G401.6 (cell line): ENCODE results near the gene CAST.
"Not testable (repeated sequence)": the region's sequence is repeated elsewhere in the genome, so short reads cannot be mapped to it uniquely, and the experiment has no call there.

ENCODE experiments used
- FAIRE-seq: peaks from 2 replicates; lab custom pipeline; 2012; peaks lifted over from hg19 to GRCh38; lab: Jason Lieb, UNC

The CAST gene

DNA sequence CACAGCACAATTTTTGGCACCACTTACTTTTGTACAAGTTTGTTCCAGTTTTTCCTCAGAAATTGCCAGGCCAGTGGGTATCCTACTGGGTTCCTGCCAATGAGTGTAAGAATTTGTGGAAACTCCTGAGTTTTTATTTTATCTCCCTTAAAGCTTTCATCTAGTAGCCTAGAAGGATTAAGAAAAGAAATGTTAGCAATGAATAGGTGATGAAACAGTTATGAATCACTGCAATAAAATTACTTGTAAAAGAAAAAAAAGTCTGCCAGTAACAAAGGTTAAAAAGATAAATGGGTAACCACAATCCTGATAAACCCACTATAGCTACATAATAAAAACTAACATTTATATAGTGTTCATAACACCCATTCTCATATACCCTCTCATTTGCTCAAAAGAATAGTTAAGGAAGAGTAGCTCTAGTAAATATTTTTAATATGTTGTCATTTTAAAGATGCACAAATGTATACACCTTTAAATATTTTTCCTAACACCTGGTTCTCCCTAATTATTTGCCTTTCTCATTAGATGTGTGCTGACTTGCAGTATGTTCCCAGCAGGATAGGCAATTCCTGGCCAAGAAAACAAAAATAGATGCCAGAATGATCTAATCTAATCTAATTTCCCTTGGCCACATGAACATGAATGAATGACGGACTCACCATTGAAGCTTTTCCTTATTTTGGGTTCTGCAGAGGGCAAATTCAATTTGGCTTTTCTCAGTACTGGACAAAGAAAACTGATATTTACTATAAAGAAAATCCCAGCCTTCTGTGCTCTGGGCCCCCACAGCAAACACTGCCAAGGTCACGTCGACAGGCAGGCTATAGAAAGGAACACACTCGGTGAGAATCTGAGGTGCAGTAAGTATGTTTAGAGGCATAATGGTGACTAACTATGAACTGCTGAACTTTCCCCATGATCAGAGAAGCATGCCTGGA, 119.1 kb downstream of the CAST start:
- peak; percentile 34 for FAIRE-seq

DNA sequence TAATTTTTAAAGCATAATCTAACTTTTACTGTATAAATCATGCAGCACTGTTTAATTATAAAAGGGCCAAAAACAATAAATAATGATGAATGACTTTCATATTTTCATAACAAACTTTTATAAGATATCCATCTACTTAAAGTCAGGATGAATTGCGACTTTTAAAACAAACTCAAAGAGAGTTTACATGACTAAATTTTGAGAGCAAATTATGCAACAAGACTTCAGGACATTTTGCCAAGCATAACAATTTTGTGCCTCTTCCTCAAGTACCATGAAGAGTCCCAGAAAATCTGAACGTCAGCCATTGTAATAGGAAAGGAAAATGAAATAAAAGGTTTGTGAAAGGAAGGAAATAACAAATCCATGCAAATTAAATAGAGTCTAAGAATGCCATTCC, 121.2 kb downstream of the CAST start:
- FAIRE-seq: no peak

DNA sequence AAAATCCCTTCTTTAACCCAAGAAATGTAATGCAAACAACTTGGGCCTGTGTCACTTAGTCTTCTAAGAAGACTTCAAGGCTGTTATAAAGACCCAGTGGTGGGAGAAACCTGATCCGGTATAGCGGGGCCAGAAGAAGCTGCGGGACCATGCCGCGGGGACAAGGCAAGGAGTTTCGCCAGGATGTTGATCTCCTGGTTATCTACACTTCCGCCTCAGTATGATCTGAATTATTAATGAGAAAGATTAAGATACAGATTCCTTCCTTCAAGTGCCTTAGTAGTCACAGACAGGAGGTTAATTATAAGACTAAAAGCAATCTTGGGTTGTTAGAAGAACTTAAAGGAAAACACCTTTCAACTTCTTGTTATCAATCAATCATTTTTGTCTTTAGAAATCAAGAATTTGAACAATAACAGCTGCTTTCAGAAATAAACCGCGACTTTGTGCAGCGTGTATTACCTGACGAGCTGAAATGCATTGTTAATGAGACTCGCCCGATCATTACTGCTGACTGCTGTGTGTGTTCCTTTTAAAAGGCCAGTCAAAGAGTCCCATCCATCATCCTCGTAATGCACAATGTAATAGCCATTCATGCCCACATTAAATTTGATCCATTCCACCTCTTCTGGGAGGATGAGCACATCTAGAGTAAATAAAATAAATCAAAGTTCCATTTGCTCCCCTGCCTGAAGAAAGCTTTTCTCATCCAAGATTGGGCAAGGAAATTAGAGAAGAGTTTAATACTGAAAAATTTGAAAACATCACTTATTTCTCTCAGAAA, 123.3 kb downstream of the CAST start:
- no peak for FAIRE-seq

DNA sequence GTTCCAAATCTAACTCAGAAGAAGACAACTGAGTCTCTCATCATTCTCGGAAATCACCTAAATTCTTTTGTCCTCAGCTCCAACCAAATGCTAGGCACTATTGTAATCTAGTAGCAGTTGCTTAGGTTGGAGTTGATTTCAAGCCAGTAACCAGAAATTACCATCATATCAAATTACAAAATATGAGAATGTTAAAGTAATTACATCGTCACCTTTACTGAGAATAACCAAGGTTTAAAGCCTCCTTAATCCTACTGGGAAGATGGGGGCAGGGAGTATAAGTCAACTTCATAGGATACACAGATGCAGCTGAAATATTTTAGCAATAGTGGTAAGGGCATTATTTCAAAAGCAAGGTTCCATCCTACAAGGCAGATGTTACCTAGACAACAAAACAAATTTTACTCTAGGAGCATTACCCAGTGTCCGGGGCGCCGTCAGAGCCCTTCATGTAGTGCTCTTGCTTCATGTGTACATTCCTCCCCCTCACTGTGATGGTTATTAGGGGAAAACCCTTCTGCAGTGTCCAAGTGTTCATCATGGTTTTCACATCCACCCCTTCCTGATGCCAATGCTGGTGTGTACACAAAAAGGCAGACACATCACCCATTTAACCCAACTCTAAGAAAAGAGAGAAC, 126.1 kb downstream of the CAST start:
- FAIRE-seq: no peak

DNA sequence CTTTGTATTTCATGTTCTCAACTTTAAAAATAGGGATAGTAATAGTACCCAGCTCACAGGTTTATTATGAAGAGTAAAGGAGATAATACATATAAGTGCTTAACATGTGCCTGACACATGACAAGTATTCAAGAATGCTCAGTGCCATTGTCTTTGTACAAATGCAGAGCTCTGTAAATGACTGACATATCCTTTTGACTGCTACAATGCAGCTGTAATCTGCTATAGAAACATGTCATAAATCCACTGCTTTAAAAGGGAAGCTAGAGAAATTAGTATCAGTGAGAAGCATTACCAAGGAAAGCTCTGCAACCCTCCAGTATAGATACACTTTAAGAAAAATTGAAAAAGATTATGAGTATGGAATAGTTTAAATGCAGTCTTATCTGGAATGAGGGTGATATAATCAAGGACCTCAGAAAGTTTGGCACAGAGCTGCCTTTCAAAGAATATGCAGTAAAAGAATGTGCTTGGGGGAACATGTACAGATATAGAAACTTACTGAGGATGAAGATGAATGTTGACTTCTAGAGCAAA, 127.7 kb downstream of the CAST start:
- FAIRE-seq: no peak

DNA sequence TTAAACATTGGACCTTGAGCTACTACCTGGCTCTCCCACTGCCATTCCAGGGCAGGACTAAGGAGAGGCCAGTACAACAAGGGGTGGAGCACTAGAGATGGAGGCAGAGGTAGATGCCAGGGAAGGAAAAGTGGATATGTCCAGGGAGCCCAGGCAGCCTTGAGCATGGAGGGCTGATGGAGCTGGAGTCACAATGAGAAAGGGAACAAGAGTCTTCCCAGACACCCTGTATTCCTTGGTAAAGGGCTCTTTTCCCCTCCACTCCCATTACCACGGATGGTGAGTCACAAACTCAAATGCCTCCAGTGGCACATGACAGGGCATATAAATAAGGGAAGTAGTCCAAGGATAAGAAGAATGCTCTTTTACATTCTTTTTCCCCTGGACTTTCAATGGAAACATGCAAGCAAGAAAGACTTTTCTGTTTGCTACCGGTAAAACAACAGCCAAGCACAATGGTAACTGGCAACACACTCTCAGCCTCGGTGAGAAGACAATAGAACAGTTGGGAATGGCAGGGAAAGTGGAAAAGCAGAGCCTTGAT, 128.9 kb downstream of the CAST start:
- no peak for FAIRE-seq

DNA sequence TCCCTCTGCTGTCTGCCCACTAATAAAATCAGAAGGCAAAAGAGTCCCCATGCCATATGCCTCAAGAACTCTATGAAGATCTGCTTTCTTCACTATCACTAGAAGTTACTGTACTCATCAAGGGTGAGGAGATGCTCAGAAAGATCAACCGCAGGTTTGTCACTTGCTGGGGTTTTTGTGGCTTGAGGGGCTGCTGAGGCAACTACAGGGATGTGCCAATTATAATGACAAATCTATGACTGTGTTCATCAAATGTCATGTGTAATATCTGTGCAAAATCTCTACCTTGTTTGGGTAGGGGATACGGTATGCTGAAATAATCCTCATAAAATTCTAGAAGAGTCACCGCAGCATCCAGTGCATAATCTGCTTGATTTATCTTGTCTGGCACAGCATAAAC, 132.6 kb downstream of the CAST start:
- no peak for FAIRE-seq

DNA sequence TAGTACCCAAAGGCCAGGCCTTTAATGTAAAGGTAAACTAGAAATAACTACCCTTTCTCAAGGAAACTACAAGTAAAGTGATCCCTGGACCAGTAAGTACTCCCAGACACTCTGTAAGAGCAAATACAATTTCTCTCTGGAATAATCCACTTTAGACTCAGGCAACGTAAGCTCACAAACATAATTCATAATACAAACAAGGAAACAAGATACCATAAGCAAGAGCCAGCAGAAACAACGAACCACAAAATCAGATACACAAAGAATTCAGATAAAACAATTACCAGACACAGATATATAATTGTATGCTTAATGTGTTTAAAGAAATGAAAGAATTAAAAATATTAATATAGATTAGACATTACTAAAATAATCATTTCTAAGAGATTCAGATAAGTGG, 133.4 kb downstream of the CAST start:
- no peak for FAIRE-seq

DNA sequence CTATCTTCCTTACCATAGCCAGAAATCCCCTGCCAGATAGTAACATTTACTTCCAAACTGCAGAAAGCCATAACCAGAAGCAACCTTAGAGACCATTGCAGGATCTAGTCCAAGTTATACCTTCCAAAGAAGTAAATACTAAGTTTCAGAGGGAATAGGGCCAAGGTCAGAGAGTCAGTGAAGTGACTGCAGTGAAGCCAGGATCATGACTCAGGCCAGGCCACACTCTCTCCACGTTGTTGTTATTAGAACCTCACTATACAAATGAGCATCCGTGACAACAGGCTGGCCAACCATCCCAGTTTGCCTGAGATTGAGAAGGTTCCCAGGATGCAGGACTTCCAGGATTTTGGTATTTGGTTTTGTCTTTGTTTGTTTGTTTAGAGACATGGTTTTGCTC, 134.3 kb downstream of the CAST start:
- FAIRE-seq: no peak

DNA sequence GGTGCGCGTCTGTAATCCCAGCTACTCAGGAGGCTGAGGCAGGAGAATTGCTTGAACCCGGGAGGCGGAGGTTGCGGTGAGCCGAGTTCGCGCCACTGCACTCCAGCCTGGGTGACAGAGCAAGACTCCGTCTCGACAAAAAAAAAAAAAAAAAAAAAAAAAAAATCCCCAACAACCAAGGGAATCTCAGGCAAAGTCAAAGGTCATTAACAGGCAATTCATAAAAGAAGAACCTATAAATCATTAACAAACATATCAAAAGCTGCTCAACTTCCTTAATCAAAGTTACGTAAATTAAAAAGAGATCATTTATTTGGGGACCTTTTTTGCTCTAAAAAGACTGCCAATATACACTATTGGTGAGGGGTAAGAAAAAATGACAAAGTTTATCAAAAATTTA, 139.5 kb downstream of the CAST start:
- not testable (repeated sequence) for FAIRE-seq

DNA sequence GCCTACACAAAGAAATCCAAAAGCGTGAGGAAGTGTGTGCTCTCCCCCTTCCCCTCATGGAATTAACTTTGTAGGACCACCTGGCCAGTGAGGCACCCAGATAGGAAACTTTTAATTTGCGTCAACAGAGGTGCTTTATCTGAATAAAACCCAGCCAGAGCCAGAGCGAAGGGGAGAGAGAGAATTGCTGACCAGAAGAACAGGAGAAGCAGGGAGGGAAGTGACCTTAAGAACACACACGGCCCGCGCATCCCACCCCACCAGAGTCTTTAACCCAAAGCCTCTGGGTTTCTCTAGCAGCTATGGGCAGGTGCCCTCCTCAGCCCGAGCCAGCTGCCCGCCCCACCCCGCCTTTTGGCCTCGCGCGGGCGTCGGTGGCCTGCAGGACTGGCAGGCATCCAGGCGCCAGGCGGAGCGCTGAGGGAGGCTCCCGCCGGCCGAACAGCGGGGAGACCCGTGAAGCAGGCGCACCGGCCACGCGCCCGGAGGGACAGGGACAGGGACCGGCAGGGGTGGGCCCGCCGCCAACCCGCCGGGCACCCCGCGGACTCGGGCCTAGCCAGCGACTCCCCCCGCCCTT, 145.0 kb downstream of the CAST start:
- FAIRE-seq: no peak

DNA sequence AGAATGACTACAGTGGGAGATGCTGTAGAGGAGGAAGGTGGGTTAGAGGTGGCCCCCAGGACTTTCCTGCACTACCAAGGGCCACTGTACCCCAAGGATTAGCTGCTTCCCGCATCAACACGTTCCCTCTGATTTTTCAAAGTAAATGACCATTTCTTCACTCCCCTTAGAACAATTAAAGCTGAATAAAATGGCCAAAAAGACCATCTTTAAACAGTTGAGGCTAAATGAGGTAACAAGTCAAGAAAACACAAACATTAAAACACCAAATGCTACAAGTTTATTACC, 146.3 kb downstream of the CAST start:
- FAIRE-seq: no peak

DNA sequence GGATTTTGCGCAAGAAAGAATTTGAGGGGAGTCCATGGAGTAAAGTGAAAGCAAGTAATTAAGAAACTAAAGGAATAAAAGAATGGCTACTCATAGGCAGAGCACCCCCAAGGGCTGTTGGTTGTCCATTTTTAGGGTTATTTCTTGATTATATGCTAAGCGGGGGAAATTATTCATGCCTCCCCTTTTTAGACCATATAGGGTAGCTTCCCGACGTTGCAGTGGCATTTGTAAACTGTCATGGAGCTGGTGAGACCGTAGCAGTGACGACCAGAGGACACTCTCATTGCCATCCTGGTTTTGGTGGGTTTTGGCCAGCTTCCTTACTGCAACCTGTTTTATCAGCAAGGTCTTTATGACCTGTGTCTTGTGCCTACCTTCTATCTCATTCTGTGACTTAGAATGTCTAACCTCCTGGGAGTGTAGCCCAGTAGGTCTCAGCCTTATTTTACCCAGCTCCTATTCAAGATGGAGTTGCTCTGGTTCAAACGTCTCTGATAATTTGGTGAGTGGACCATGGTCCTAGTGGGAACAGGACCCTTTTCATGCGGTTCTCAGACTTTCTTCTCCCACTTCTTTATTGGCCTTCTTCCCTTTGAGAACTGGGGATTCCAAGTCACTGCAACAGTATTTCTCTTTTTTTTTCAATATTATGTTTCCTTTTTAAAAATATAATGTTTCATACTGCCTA, 146.8 kb downstream of the CAST start:
- no peak for FAIRE-seq

DNA sequence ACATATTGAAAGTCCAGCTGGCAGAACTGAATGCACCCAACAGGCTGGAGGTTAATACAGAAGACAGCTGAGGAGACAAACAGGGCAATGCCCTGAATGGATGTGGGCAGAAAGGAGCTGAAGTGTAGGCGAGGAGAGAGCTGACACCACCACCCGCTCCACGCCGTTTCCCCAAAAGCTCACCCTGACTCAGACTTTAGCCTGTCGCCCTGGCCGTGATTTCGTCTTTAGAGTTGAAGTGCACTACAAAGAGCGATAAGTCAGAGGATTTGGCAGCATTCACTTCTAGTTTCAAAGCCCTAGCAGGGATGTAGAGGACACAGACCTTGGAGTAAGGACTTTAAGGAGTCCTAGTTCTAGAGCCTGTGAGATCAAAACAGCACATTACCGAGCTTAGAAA, 147.7 kb downstream of the CAST start:
- FAIRE-seq: no peak

DNA sequence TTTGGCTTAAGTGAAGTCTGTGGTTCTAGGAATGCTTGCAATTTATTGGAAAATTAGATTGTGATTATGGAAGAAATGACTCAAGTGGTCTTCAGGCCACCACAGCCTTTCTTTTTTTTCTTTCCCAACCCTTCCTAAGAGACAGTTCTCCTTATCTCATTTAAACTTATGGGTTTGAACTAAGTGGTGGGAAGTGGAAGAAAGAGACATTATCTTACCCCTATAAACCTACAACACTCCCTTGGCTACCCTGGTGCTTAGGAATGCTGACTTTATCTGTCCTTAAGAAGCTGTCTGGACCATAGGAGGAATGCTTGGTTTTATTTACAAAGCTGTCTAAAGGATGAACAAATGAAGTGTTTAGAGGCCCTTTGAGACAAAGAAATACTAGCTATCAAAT, 150.7 kb downstream of the CAST start:
- FAIRE-seq: no peak

DNA sequence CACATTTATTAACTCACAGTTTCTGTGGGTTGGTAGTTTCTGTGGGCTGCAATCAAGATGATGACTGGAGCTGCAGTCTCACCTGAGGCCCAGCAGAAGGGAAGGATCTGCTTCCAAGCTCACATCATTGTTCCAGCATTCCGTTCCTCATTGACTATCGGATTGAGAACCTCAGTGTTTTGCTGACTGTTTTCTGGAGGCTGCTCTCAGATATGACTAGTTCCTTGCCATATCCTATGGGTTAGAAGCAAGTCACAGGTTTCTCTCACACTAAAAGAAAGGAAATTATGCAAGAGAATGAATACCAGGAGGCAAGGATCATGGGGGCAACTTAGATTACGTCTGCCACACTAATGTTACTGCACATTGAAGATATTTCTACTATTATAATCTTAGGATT, 151.9 kb downstream of the CAST start:
- no peak for FAIRE-seq

DNA sequence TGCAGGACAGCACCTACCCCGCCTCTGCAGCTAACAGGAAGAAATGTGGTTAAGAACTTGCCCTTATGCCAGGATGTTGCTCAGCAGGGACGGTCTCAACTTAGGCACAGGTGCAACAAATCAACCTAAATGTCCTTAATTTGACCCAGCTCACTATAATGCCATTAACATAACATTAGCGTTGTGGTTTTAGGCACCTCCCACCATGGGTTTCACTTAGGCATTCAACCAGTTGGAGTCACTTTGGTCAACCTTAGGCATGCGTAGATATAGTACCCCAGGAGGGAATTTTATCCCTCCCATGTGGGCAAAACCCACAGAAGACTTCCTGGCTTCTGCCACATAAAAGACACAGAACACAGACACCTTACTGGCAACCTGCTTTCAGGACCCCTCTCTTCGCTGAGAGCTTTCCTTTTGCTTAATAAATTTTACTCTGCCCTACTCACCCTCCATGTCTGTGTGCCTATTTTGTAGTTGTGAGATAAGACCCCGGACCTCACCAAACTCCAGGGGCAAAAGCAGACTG, 154.3 kb downstream of the CAST start:
- FAIRE-seq: no peak

DNA sequence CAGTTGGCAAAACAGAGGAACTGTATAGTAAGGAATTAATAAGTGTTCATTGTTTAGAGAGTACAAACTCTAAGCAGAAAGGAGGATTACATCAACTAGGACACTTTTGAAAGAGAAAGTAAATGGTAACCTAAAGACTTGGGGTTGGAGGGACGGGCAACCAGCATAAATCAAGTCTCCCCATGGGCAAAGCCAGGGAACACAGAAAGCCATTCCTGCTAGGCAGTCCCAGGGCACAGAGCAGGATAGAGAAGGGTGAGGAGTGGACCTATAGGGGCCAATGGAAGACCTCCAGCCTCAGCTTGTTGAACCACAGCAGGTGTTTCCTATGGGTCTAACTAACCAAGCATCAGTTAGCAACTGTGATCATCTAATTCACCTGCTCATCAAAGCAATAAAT, 154.8 kb downstream of the CAST start:
- FAIRE-seq: no peak

DNA sequence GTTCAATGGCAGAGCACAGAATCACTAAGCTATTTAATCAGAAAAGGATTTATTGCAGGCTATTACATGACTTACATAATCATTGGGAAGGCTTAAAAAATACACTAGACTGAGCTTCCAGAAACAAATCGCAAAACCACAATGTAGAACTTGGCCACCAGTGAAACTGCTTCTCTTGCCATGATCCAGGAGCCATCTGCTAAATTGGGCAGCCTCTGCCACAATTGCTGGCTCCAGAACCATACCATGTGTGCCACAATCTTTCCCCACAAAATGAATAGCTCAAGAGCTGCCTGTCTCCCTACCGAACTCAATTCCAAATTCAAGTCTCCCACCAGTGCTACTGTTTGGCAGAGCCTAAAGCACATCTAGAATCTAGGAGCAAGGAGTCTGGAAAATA, 155.3 kb downstream of the CAST start:
- FAIRE-seq: no peak

DNA sequence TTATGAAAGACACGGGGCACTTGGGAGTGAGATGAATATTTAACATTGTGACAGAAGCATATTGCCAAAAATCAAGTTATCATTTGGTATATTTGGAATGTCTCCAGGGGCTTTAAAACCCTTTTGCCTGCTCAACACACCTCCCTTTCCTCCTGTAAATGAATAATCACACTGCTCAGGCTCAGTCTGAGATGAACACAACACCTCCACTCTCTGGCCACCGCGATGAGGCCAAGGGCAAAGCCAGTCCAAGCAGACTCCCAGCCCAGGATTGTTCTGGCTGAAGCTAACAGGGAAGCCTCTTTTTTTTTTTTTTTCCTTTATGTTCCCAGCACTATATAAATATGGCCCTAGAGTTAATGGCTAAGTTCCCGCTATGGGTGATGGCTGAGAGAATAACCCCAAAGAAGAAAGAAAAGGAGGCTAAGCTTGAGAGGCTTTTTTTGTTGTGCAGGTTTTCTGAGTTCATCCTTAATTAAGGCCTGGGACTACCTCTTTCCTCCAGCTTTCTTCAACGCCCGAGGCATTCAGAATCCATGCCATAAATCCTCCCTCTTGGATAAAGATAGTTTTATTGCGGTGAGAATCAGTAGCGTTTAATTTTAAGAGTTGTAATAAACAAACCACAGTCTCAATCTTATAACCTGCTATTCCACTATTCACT, 156.1 kb downstream of the CAST start:
- no peak for FAIRE-seq

DNA sequence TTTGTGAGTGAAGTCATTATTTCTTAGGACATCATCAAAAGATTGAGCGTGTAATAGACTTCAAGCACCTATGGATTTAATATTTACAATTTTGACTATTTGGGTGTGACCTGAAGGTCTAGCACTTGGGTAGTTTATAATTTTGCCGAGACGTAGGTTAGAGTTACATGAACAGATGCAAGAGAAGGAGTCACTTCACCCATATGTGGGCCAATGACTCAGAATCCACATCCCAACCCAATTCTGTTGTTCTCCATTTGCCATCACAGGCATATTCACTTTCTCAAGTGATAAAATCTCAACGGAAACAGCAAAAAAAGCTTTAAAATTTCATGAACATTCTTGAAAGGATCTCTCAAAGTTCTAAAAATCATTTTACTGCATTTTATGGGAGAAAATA, 157.6 kb downstream of the CAST start:
- no peak for FAIRE-seq
